Left ventricle myocardium inferior (tissue), 1 donor: Measurements from ENCODE around the gene PLA2G2F. TPM values are rescaled to one million over a fixed set of nuclear protein-coding genes. Genes with fewer than 3 reads are reported as not detected.

Experiments
- DNase-seq: peaks from one replicate; pipeline ENCODE4 v3.0.0-alpha.2; 2020
- H3K27ac ChIP-seq: fragments of 200-600 bp; replicated peaks from 2 replicates; pipeline ENCODE4 v1.8.0; 2021
- H3K27me3 ChIP-seq: fragments of 200-600 bp; 2 replicates; pipeline ENCODE4 v1.8.0; 2021; ENCODE audit warnings: low read depth
- H3K36me3 ChIP-seq: fragments of 200-600 bp; 2 replicates; pipeline ENCODE4 v1.8.0; 2021
- H3K4me1 ChIP-seq: fragments of 200-600 bp; 2 replicates; pipeline ENCODE4 v1.8.0; 2021
- H3K4me3 ChIP-seq: fragments of 200-600 bp; 2 replicates; pipeline ENCODE4 v1.8.0; 2021; ENCODE audit warnings: mild to moderate bottlenecking, moderate library complexity
- H3K9me3 ChIP-seq: fragments of 200-600 bp; replicated peaks from 2 replicates; pipeline ENCODE4 v1.8.0; 2021
- intact Hi-C: fragments of 100-400 bp; cut with micrococcal nuclease; formaldehyde crosslinking; loops from one replicate; pipeline ENCODE4 v1.11.0; 2022
- long read RNA-seq: library from polyadenylated mRNA; unstranded; transcript quantifications from one replicate; pipeline ENCODE4 v2.0.0, GENCODE V29; 2021
- total RNA-seq: library from RNA; stranded (reverse); fragmentation: NEBNext Ultra II Directional; extraction: Animal tissue kit (Norgen Biotek cat#: 25700); gene quantifications from one replicate; pipeline ENCODE4 v1.2.1, GENCODE V29; 2021
- TF ChIP-seq, protein P1 (sequence below): fragments of 200-600 bp; IDR thresholded peaks from 2 replicates; pipeline ENCODE4 v1.8.0; 2021; ENCODE audit warnings: antibody characterized with exemption, mild to moderate bottlenecking, borderline replicate concordance
- donor health status: DM: no; HTN: yes; CAD: no; lungs with severe emphysema.

Gene PLA2G2F, protein sequence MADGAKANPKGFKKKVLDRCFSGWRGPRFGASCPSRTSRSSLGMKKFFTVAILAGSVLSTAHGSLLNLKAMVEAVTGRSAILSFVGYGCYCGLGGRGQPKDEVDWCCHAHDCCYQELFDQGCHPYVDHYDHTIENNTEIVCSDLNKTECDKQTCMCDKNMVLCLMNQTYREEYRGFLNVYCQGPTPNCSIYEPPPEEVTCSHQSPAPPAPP
- total RNA-seq, result not detected
- long read RNA-seq, result 0 reads

DNA sequence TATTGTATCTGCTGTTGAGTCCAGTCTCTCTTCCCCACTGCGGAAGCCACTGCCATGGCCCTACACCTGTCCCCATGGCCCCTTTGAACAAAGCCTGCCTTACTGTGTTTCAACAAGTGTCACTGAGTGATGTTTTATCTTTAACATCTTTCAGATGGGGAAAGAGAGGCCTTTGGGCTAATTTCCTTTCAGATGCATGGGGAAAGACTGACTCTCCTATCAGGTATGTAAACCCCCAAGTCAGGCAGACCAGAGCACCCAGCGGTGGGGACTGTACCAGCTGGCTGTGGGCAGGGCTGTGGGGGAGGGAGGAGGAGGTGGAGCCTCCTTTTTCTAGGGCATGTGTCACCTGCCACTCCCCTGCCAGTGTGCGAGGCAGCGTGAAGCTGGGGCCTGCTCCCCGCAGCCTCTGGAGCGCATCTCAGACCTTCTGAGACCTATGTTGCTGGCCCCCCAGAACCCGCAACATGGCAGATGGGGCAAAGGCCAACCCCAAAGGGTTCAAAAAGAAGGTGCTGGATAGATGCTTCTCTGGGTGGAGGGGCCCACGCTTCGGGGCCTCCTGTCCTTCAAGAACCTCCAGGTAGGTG is at the start of gene PLA2G2F:
TSS of gene PLA2G2F (plus strand) at position 363 of the 590 bp plus-strand sequence. CDS start at position 468, 105 bp downstream.
- H3K36me3 ChIP-seq, result no peaks in the 10 kb centered on the region
- no peak for DNase-seq
- no peaks in the 10 kb centered on the region for H3K4me1 ChIP-seq
- intact Hi-C loops, result no loop called here
- no peak within 1 kb of the TSS for H3K27ac ChIP-seq
- TF ChIP-seq, protein P1, sequence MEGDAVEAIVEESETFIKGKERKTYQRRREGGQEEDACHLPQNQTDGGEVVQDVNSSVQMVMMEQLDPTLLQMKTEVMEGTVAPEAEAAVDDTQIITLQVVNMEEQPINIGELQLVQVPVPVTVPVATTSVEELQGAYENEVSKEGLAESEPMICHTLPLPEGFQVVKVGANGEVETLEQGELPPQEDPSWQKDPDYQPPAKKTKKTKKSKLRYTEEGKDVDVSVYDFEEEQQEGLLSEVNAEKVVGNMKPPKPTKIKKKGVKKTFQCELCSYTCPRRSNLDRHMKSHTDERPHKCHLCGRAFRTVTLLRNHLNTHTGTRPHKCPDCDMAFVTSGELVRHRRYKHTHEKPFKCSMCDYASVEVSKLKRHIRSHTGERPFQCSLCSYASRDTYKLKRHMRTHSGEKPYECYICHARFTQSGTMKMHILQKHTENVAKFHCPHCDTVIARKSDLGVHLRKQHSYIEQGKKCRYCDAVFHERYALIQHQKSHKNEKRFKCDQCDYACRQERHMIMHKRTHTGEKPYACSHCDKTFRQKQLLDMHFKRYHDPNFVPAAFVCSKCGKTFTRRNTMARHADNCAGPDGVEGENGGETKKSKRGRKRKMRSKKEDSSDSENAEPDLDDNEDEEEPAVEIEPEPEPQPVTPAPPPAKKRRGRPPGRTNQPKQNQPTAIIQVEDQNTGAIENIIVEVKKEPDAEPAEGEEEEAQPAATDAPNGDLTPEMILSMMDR, result no peak
- no peak within 1 kb of the TSS for H3K4me3 ChIP-seq
- H3K27me3 ChIP-seq, result peaks cover 25% of the 10 kb centered on the region
- no peaks in the 10 kb centered on the region for H3K9me3 ChIP-seq

DNA sequence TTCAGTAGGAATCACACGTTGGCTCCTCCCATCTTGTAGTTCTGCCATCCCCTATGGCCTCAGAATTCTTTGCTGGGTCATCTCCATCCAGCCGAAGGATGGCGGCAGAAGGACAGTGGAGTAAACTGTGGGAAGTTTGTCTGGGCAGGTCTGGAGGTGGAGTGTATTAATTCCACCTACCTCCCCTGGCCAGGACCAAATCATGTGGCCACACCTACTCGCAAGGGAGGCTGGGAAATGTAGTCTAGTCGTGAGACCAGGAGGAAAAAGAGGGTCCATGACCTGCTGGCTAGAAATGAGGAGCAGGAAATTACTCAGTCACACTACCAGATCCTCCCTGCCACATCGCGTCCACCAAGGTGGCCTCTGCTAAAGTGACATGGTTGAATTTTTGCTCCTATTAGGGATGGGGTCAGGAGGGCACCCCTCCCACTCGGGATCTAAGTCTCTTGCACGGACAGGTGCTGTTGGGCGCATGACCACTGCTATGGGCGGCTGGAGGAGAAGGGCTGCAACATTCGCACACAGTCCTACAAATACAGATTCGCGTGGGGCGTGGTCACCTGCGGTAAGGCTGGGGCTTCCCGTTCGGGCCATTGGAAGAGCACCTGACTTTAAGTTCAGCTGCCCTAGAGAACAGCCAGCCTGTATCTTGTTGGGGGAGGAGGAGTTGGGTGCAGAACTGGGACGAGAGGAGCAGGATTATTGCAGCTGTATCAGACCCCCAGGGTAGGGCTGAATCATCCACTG is 49.6 kb upstream of the PLA2G2F start:
- intact Hi-C loops, result loop anchor here (10.0 kb wide), 1 partner anchor 115 kb away; the partner anchor contains the start of gene PLA2G2A
- no peaks in the 10 kb centered on the region for H3K9me3 ChIP-seq
- H3K27ac ChIP-seq, result peak overlapping the region; percentile 47
- H3K4me1 ChIP-seq, result peaks cover 26% of the 10 kb centered on the region
- no peak overlapping the region for H3K4me3 ChIP-seq
- TF ChIP-seq, protein P1, result no peak
- no peak for DNase-seq
- H3K27me3 ChIP-seq, result no peaks in the 10 kb centered on the region
- H3K36me3 ChIP-seq, result peaks cover 71% of the 10 kb centered on the region

DNA sequence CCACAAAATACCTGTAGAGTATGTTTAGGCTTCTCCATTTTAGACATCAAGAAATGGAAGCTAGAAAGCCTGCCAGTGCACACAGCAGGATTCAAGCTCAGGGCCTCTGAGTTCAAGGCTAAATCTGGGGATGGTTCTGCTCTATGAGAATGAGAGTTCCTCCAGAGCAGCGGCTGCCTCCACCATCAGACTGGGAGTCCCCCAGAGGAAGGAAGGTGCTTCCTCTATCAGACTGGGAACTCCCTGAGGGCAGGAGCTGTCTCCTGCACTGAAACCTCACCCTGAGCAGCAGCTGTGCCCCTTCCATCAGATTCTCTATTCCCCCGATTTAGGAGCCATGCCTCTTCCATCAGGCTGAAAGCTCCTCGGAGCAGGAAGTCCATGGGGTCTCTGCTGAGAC is 49.0 kb upstream of the PLA2G2F start:
- H3K36me3 ChIP-seq, result peaks cover 65% of the 10 kb centered on the region

DNA sequence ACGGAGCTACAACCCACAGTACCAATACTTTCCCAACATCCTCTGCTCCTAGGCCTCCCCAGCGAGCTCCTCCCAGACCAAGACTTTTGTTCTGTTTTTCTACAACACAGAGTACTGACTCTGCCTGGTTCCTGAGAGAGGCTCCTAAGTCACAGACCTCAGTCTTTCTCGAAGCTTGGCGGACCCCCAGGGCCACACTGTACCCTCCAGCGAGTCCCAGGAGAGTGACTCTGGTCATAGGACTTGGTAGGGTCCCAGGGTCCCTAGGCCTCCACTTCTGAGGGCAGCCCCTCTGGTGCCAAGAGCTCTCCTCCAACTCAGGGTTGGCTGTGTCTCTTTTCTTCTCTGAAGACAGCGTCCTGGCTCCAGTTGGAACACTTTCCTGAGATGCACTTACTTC is 48.5 kb upstream of the PLA2G2F start:
- intact Hi-C loops, result loop anchor here (10.0 kb wide), 1 partner anchor 116 kb away; the partner anchor contains the start of gene PLA2G2A
- H3K4me3 ChIP-seq, result no peak overlapping the region
- peaks cover 60% of the 10 kb centered on the region for H3K36me3 ChIP-seq
- H3K27ac ChIP-seq, result peak overlapping the region; percentile 47
- peaks cover 15% of the 10 kb centered on the region for H3K4me1 ChIP-seq
- TF ChIP-seq, protein P1, result no peak
- H3K27me3 ChIP-seq, result no peaks in the 10 kb centered on the region
- no peaks in the 10 kb centered on the region for H3K9me3 ChIP-seq
- no peak for DNase-seq

More for the DNA sequence above, 49.0 kb upstream of the PLA2G2F start:
- DNase-seq, result no peak
- Histone ChIP-seq H3K27me3 (no peaks in the 10 kb centered on the region), H3K4me3 (no peak overlapping the region), H3K4me1 (peaks cover 19% of the 10 kb centered on the region), H3K9me3 (no peaks in the 10 kb centered on the region), H3K27ac (peak overlapping the region; percentile 47)
- intact Hi-C loops, result loop anchor here (10.0 kb wide), 1 partner anchor 115 kb away; the partner anchor contains the start of gene PLA2G2A
- TF ChIP-seq, protein P1, result no peak

DNA sequence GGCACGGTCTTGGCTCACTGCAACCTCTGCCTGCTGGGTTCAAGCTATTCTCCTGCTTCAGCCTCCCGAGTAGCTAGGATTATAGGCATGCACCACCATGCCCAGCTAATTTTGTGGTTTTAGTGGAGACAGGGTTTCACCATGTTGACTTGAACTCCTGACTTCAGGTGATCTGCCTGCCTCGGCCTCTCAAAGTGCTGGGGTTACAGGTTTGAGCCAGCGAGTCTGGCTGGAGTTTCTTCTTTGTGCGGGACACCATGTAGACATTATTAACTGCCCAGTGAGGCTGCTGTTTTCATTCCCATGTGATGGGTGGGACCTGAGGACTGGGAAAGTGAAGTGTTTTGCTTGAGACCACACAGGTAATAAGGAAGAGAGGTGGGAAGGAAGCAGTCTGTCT is 45.8 kb upstream of the PLA2G2F start:
- DNase-seq, result no peak
- Histone ChIP-seq H3K27ac (peak overlapping the region; percentile 80), H3K4me3 (no peak overlapping the region), H3K4me1 (peaks cover 6% of the 10 kb centered on the region), H3K9me3 (peaks cover 13% of the 10 kb centered on the region), H3K36me3 (peaks cover 33% of the 10 kb centered on the region), H3K27me3 (no peaks in the 10 kb centered on the region)
- TF ChIP-seq, protein P1, result no peak
- intact Hi-C loops, result loop anchor here (10.0 kb wide), 1 partner anchor 119 kb away; the partner anchor contains the start of gene PLA2G2A
